Right lobe of liver (tissue), 6 donors: ENCODE results near the gene ALDH2. TPM values are rescaled to one million over a fixed set of nuclear protein-coding genes. Genes with fewer than 3 reads are reported as not detected.
"Not testable (repeated sequence)": the region's sequence is repeated elsewhere in the genome, so short reads cannot be mapped to it uniquely, and the experiment has no call there.

Source experiments
- ATAC-seq, 4 donors: fragments of 200-7000 bp; cut with Tn5 transposase; one replicate each; pipeline ENCODE4 v1.9.1; 2020; ENCODE audit warnings: mild to moderate bottlenecking in 4 of 4, moderate library complexity in 4 of 4
- DNase-seq, 3 donors: peaks; one replicate each; pipeline ENCODE4 v3.0.0-alpha.2; 2020
- H3K27ac ChIP-seq, 3 donors: fragments of 200-600 bp; one replicate each; pipeline ENCODE4 v1.8.0; 2022
- H3K27me3 ChIP-seq, 2 donors: fragments of 200-600 bp; one replicate each; pipeline ENCODE4 v1.8.0; 2022
- H3K36me3 ChIP-seq, 4 donors: fragments of 200-600 bp; sonication (generic) in 1 of 4; one replicate each; pipeline versions ENCODE4 v1.5.1 to v1.8.0; 2017 to 2022; ENCODE audit warnings: control low read depth in 1 of 4
- H3K4me1 ChIP-seq, 4 donors: fragments of 200-600 bp; sonication (generic) in 1 of 4; one replicate each; pipeline versions ENCODE4 v1.5.1 to v1.8.0; 2017 to 2022; ENCODE audit warnings: control low read depth in 1 of 4
- H3K4me3 ChIP-seq, 3 donors: fragments of 200-600 bp; one replicate each; pipeline ENCODE4 v1.8.0; 2022
- H3K9me3 ChIP-seq, 4 donors: fragments of 200-600 bp; sonication (generic) in 1 of 4; one replicate each; pipeline versions ENCODE4 v1.5.1 to v1.8.0; 2017 to 2022; ENCODE audit warnings: control low read depth in 1 of 4
- POLR2A ChIP-seq: fragments of 450-650 bp; IDR thresholded peaks from one replicate; pipeline ENCODE4 v1.6.1; 2017; ENCODE audit warnings: antibody characterized with exemption, mild to moderate bottlenecking
- WGBS: methylation state at CpG from one replicate; pipeline ENCODE4 v1.1.6; 2018; ENCODE audit warnings: low coverage, low lambda C conversion rate; ENCODE audit not compliant: insufficient coverage; ENCODE audit errors: missing lambda C conversion rate; 5-methylcytosine and 5-hydroxymethylcytosine counted together
- intact Hi-C, 2 donors: fragments of 100-400 bp; cut with DNase I; formaldehyde crosslinking; loops; one replicate each; pipeline versions ENCODE4 v1.11.2 to v1.14.1; 2022
- total RNA-seq, 6 experiments: library from RNA; depleted of rRNA in 2 of 6; stranded (reverse); fragments of >200 nt in 2 of 6; fragmentation: NEBNext Ultra II Directional in 3 of 6; extraction: Animal tissue kit (Norgen Biotek cat#: 25700) in 3 of 6; gene quantifications; one replicate each; pipeline versions ENCODE4 v1.1.0 to v1.2.4, GENCODE V29; 2016 to 2023
- TF ChIP-seq, protein P1 (sequence below), 4 donors: fragments of 200-600 bp in 3 of 4; fragments of 450-650 bp in 1 of 4; IDR thresholded peaks; one replicate each; pipeline versions ENCODE4 v1.5.1 to v1.8.0; 2016 to 2022; ENCODE audit warnings: antibody characterized with exemption in 4 of 4, mild to moderate bottlenecking in 2 of 4
- donor health status: DM: no; HTN: yes; CAD: no.
- donor health status: DM: no; HTN: no; CAD: no.
- donor health status: DM: no; HTN: no; CAD: no.
- donor health status: DM: no; HTN: yes; CAD: no.
- donor health status: DM: no; HTN: yes; CAD: no.

ALDH2 gene
- total RNA-seq, 6 experiments from 2014 or later: 287 to 1,060 (median 749) TPM

- H3K27me3 ChIP-seq, H3K36me3 ChIP-seq, H3K27ac ChIP-seq, DNase-seq, H3K4me3 ChIP-seq, intact Hi-C loops, H3K9me3 ChIP-seq, ATAC-seq, H3K4me1 ChIP-seq: not testable (repeated sequence)
- TF ChIP-seq, protein P1, sequence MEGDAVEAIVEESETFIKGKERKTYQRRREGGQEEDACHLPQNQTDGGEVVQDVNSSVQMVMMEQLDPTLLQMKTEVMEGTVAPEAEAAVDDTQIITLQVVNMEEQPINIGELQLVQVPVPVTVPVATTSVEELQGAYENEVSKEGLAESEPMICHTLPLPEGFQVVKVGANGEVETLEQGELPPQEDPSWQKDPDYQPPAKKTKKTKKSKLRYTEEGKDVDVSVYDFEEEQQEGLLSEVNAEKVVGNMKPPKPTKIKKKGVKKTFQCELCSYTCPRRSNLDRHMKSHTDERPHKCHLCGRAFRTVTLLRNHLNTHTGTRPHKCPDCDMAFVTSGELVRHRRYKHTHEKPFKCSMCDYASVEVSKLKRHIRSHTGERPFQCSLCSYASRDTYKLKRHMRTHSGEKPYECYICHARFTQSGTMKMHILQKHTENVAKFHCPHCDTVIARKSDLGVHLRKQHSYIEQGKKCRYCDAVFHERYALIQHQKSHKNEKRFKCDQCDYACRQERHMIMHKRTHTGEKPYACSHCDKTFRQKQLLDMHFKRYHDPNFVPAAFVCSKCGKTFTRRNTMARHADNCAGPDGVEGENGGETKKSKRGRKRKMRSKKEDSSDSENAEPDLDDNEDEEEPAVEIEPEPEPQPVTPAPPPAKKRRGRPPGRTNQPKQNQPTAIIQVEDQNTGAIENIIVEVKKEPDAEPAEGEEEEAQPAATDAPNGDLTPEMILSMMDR (IDR thresholded peaks at IDR 0.05): peak in 2 of 4 donors; percentile 6 to 10
- 38% methylated on average over 4 of the region's 4 CpGs for whole genome bisulfite sequencing
Observed at GRCh38 chr12:111824312-111824711, 57.6 kb downstream of the ALDH2 start.

- no peak for DNase-seq
Observed at GRCh38 chr12:111825509-111825908, 58.8 kb downstream of the ALDH2 start.

GRCh38 chr12:111826316-111826715, 59.6 kb downstream of the ALDH2 start:
- ATAC-seq (no peak), DNase-seq (no peak)
- intact Hi-C loops: no loop called here
- no peaks in the 10 kb centered on the region for H3K4me1 ChIP-seq
- 42% methylated on average over 2 of the region's 3 CpGs for WGBS
- no peak overlapping the region for H3K27ac ChIP-seq
- no peak overlapping the region for H3K4me3 ChIP-seq
- no peak for TF ChIP-seq POLR2A
- TF ChIP-seq, protein P1 (IDR thresholded peaks at IDR 0.05): no peak
- H3K27me3 ChIP-seq: no peaks in the 10 kb centered on the region
- no peaks in the 10 kb centered on the region for H3K9me3 ChIP-seq
- H3K36me3 ChIP-seq: no peaks in the 10 kb centered on the region

More at GRCh38 chr12:111825509-111825908, 58.8 kb downstream of the ALDH2 start:
- H3K27me3 ChIP-seq: no peaks in the 10 kb centered on the region
- H3K36me3 ChIP-seq: no peaks in the 10 kb centered on the region
- H3K4me1 ChIP-seq: no peaks in the 10 kb centered on the region
- ATAC-seq: no peak
- H3K9me3 ChIP-seq: no peaks in the 10 kb centered on the region
- intact Hi-C loops: no loop called here
- TF ChIP-seq, protein P1 (IDR thresholded peaks at IDR 0.05): no peak
- no peak for TF ChIP-seq POLR2A
- no peak overlapping the region for H3K4me3 ChIP-seq
- 54% methylated on average over 2 of the region's 5 CpGs for WGBS
- H3K27ac ChIP-seq: no peak overlapping the region

DNA sequence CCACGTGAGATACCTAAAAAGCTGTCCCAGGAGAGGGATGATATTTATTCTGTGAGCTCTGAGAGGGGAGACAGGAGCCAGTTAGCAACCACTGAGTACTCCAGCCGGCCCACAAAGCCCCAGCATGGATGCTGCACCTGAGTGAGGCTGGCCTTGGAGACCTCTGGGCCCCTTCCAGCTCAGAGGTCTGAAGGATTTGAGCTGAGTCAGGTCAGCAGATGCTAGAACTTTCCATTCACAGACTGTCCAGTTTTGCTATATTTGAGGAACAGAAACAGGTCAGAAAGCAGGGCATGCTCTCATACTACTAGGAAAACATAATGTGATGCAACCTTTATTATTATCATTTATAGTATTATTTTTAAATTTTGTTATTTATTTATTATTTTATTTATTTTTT, 60.3 kb downstream of the ALDH2 start:
- WGBS: 44% methylated on average over 2 of the region's 2 CpGs

More for the DNA sequence above, 60.3 kb downstream of the ALDH2 start:
- H3K9me3 ChIP-seq: no peaks in the 10 kb centered on the region
- no peaks in the 10 kb centered on the region for H3K27me3 ChIP-seq
- ATAC-seq (peak in 3 of 4 donors; percentile 22 to 59 (median 27)), DNase-seq (no peak)
- H3K27ac ChIP-seq: no peak overlapping the region
- no peak overlapping the region for H3K4me3 ChIP-seq
- TF ChIP-seq, protein P1 (IDR thresholded peaks at IDR 0.05): no peak
- TF ChIP-seq POLR2A: no peak
- intact Hi-C loops: no loop called here
- H3K4me1 ChIP-seq: no peaks in the 10 kb centered on the region
- no peaks in the 10 kb centered on the region for H3K36me3 ChIP-seq
